ENCODE results near the gene PLEKHM3. TPM values are rescaled to one million over a fixed set of nuclear protein-coding genes. Genes with fewer than 3 reads are reported as not detected.

PLEKHM3 gene
- polyA plus RNA-seq, 1 donor (not counting 4 experiments of a cell fraction or from before 2014, with no cell fraction given) = 2.9 TPM

DNA sequence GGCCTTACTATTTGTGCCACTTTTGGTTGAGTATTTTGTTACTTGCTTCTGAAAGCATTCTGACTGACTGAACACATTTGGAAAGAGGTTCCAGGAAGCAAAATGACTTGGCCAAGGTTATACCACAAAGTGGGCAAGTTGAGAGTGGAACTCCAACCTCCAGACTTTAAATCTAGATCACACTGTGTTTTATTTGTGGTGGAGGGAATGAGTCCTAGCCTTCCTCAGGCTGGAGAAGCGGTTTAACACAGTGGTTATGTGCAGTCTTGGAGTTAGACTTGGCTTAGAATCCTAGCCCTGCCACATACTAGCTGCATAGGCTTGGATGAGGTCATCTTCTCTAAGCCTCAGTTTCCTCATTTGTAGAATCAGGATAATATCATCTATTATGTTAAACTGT is 33.4 kb downstream of the PLEKHM3 start:
- no peak overlapping the region for H2AFZ ChIP-seq (ENCODE audit: control insufficient read depth, low read length)
- H3K4me2 ChIP-seq (ENCODE audit: control insufficient read depth, extremely low read depth, insufficient read depth, low read depth, low read length) = no peak overlapping the region
- H4K20me1 ChIP-seq (ENCODE audit: control insufficient read depth, extremely low read depth, insufficient read depth, low read length) = no peaks in the 10 kb centered on the region
- no peak overlapping the region for H3K27ac ChIP-seq (ENCODE audit: control insufficient read depth, insufficient read depth, low read length)
- no peak for TF ChIP-seq EZH2 (IDR thresholded peaks at IDR 0.05; ENCODE audit: low read length)
- TF ChIP-seq, protein P1, sequence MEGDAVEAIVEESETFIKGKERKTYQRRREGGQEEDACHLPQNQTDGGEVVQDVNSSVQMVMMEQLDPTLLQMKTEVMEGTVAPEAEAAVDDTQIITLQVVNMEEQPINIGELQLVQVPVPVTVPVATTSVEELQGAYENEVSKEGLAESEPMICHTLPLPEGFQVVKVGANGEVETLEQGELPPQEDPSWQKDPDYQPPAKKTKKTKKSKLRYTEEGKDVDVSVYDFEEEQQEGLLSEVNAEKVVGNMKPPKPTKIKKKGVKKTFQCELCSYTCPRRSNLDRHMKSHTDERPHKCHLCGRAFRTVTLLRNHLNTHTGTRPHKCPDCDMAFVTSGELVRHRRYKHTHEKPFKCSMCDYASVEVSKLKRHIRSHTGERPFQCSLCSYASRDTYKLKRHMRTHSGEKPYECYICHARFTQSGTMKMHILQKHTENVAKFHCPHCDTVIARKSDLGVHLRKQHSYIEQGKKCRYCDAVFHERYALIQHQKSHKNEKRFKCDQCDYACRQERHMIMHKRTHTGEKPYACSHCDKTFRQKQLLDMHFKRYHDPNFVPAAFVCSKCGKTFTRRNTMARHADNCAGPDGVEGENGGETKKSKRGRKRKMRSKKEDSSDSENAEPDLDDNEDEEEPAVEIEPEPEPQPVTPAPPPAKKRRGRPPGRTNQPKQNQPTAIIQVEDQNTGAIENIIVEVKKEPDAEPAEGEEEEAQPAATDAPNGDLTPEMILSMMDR (optimal IDR thresholded peaks at IDR 0.05 in 1 of 3, IDR thresholded peaks at IDR 0.05 in 1 of 3, conservative IDR thresholded peaks at IDR 0.05 in 1 of 3; ENCODE audit: extremely low read depth in 1 of 3, insufficient read depth in 2 of 3, low read length in 3 of 3) = no peak
- no peak overlapping the region for H3K9ac ChIP-seq (ENCODE audit: control insufficient read depth, extremely low read depth, insufficient read depth, low read length)
- H3K4me1 ChIP-seq (ENCODE audit: control insufficient read depth, extremely low read depth, insufficient read depth, low read length) = peaks cover 7% of the 10 kb centered on the region
- dilution Hi-C loops (cut with MboI; ENCODE audit: extremely low pct_ligation_motif_present, low sequenced_read_pairs) = no loop called here
- no peaks in the 10 kb centered on the region for H3K79me2 ChIP-seq (ENCODE audit: control insufficient read depth, insufficient read depth, low read length)
- no peaks in the 10 kb centered on the region for H3K27me3 ChIP-seq (ENCODE audit: control insufficient read depth, extremely low read depth, insufficient read depth, low read length)
- no peaks in the 10 kb centered on the region for H3K9me3 ChIP-seq (ENCODE audit: control insufficient read depth, low read depth, low read length)
- H3K4me3 ChIP-seq (ENCODE audit: control insufficient read depth in 2 of 3, extremely low read depth in 1 of 3, insufficient read depth in 2 of 3, low read depth in 1 of 3, low read length in 3 of 3) = no peak overlapping the region
- no peak for DNase-seq (ENCODE audit: low read depth, low spot score)
- no peaks in the 10 kb centered on the region for H3K36me3 ChIP-seq (ENCODE audit: control insufficient read depth in 2 of 2, extremely low read depth in 1 of 2, insufficient read depth in 2 of 2, low read length in 2 of 2)
- no peak for FAIRE-seq
- H3K9me1 ChIP-seq (ENCODE audit: control insufficient read depth, extremely low read depth, insufficient read depth, low read length) = no peaks in the 10 kb centered on the region

- TF ChIP-seq, protein P1 (optimal IDR thresholded peaks at IDR 0.05 in 1 of 3, IDR thresholded peaks at IDR 0.05 in 1 of 3, conservative IDR thresholded peaks at IDR 0.05 in 1 of 3; ENCODE audit: extremely low read depth in 1 of 3, insufficient read depth in 2 of 3, low read length in 3 of 3) = no peak
- TF ChIP-seq EZH2 (IDR thresholded peaks at IDR 0.05; ENCODE audit: low read length) = no peak
- H3K9me1 ChIP-seq (ENCODE audit: control insufficient read depth, extremely low read depth, insufficient read depth, low read length) = no peaks in the 10 kb centered on the region
- dilution Hi-C loops (cut with MboI; ENCODE audit: extremely low pct_ligation_motif_present, low sequenced_read_pairs) = no loop called here
Measured at GRCh38 chr2:207990784-207991183, 34.5 kb downstream of the PLEKHM3 start.

More at GRCh38 chr2:207990784-207991183, 34.5 kb downstream of the PLEKHM3 start:
- FAIRE-seq (no peak), DNase-seq (ENCODE audit: low read depth, low spot score) (no peak)
- H3K36me3 ChIP-seq (ENCODE audit: control insufficient read depth in 2 of 2, extremely low read depth in 1 of 2, insufficient read depth in 2 of 2, low read length in 2 of 2) = no peaks in the 10 kb centered on the region
- H3K27me3 ChIP-seq (ENCODE audit: control insufficient read depth, extremely low read depth, insufficient read depth, low read length) = no peaks in the 10 kb centered on the region
- no peaks in the 10 kb centered on the region for H3K9me3 ChIP-seq (ENCODE audit: control insufficient read depth, low read depth, low read length)
- no peak overlapping the region for H3K4me2 ChIP-seq (ENCODE audit: control insufficient read depth, extremely low read depth, insufficient read depth, low read depth, low read length)
- no peak overlapping the region for H3K27ac ChIP-seq (ENCODE audit: control insufficient read depth, insufficient read depth, low read length)
- no peak overlapping the region for H3K4me3 ChIP-seq (ENCODE audit: control insufficient read depth in 2 of 3, extremely low read depth in 1 of 3, insufficient read depth in 2 of 3, low read depth in 1 of 3, low read length in 3 of 3)
- H4K20me1 ChIP-seq (ENCODE audit: control insufficient read depth, extremely low read depth, insufficient read depth, low read length) = no peaks in the 10 kb centered on the region
- H3K9ac ChIP-seq (ENCODE audit: control insufficient read depth, extremely low read depth, insufficient read depth, low read length) = no peak overlapping the region
- no peaks in the 10 kb centered on the region for H3K79me2 ChIP-seq (ENCODE audit: control insufficient read depth, insufficient read depth, low read length)
- H3K4me1 ChIP-seq (ENCODE audit: control insufficient read depth, extremely low read depth, insufficient read depth, low read length) = peaks cover 7% of the 10 kb centered on the region
- H2AFZ ChIP-seq (ENCODE audit: control insufficient read depth, low read length) = no peak overlapping the region

All from keratinocyte (primary cell).